ENCODE data around the gene SDC1.

DNA sequence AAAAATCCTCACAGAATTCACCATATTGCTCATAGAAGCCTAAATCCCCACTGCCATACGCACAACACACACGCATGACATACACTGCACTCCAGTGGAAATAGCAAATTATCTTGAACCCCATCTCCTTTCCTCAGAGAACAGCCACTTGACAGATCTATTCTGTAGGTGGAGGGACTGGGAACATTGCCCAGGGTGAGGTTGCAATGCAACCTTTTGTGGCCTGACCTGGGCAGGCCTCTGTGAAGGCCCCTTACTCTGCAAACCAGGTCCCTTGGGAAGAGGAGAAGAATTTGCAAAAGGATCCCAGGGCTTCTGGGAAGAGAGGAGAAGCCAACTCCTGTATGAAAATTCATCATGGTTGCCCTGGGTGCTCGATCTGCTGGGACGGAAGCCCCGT lies 51.9 kb downstream of the SDC1 start:
- TF ChIP-seq, protein P1, sequence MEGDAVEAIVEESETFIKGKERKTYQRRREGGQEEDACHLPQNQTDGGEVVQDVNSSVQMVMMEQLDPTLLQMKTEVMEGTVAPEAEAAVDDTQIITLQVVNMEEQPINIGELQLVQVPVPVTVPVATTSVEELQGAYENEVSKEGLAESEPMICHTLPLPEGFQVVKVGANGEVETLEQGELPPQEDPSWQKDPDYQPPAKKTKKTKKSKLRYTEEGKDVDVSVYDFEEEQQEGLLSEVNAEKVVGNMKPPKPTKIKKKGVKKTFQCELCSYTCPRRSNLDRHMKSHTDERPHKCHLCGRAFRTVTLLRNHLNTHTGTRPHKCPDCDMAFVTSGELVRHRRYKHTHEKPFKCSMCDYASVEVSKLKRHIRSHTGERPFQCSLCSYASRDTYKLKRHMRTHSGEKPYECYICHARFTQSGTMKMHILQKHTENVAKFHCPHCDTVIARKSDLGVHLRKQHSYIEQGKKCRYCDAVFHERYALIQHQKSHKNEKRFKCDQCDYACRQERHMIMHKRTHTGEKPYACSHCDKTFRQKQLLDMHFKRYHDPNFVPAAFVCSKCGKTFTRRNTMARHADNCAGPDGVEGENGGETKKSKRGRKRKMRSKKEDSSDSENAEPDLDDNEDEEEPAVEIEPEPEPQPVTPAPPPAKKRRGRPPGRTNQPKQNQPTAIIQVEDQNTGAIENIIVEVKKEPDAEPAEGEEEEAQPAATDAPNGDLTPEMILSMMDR (IDR thresholded peaks at IDR 0.05) = no peak
- no peak for TF ChIP-seq POLR2A (IDR thresholded peaks at IDR 0.05)

Data from ovary (tissue), 3 donors.